Measurements from ENCODE around the gene LRRC75B.
"Not testable (repeated sequence)": the region's sequence is repeated elsewhere in the genome, so short reads cannot be mapped to it uniquely, and the experiment has no call there.

- not testable (repeated sequence) for TF ChIP-seq CTCF (IDR thresholded peaks at IDR 0.05 in 2 of 3, conservative IDR thresholded peaks at IDR 0.05 in 1 of 3; ENCODE audit: insufficient read depth in 2 of 3, low read depth in 1 of 3, low read length in 3 of 3); ATF3 (IDR thresholded peaks at IDR 0.05); ATF3 (CRISPR knock-in tag; conservative IDR thresholded peaks at IDR 0.05)
- TF ChIP-seq, protein P1, sequence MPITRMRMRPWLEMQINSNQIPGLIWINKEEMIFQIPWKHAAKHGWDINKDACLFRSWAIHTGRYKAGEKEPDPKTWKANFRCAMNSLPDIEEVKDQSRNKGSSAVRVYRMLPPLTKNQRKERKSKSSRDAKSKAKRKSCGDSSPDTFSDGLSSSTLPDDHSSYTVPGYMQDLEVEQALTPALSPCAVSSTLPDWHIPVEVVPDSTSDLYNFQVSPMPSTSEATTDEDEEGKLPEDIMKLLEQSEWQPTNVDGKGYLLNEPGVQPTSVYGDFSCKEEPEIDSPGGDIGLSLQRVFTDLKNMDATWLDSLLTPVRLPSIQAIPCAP (CRISPR knock-in tag; IDR thresholded peaks at IDR 0.05; ENCODE audit: borderline replicate concordance) = not testable (repeated sequence)
These were observed 4.2 kb upstream of the LRRC75B start for GRCh38 chr22:24597076-24597475.
